GM18907 (cell line): Measurements from ENCODE around the gene NCOR1.

ENCODE experiments used
- ATAC-seq: cut with Tn5 transposase; IDR thresholded peaks from one replicate; pipeline ENCODE4 v1.9.1; 2021; ENCODE audit warnings: mild to moderate bottlenecking, moderate library complexity; ENCODE audit not compliant: unreplicated experiment

The NCOR1 gene

GRCh38 chr17:15981646-15982580 lies 233.4 kb downstream of the NCOR1 start:
- ATAC-seq: no peak

- peak; percentile 84 for ATAC-seq
These were observed 234.1 kb downstream of the NCOR1 start for GRCh38 chr17:15981208-15981607.
